Stimulated activated memory B cell treated with anti-CD40 and anti-IgM and Interleukin-4, amounts not matched to agents 10 μg/mL and 1 μg/mL and 100 μg/mL, for 72 hours (primary cell): ENCODE data around the gene SIDT1.

Experiments
- ATAC-seq: fragments of 150-1000 bp; cut with Tn5 transposase; 2 replicates; pipeline ENCODE4 v1.10.0; 2021
- H3K27ac Mint-ChIP-seq: one replicate; pipeline ENCODE4 v1.8.0; 2022; ENCODE audit warnings: mild to moderate bottlenecking, mixed read lengths
- H3K27me3 Mint-ChIP-seq: one replicate; pipeline ENCODE4 v1.8.0; 2022; ENCODE audit warnings: mixed read lengths
- H3K36me3 Mint-ChIP-seq: one replicate; pipeline ENCODE4 v1.8.0; 2022; ENCODE audit warnings: mixed read lengths
- H3K4me1 Mint-ChIP-seq: one replicate; pipeline ENCODE4 v1.8.0; 2022; ENCODE audit warnings: mixed read lengths
- H3K4me3 Mint-ChIP-seq: one replicate; pipeline ENCODE4 v1.8.0; 2022; ENCODE audit warnings: mild to moderate bottlenecking, moderate library complexity, mixed read lengths
- H3K9me3 Mint-ChIP-seq: one replicate; pipeline ENCODE4 v1.8.0; 2022; ENCODE audit warnings: mixed read lengths

SIDT1 gene

DNA sequence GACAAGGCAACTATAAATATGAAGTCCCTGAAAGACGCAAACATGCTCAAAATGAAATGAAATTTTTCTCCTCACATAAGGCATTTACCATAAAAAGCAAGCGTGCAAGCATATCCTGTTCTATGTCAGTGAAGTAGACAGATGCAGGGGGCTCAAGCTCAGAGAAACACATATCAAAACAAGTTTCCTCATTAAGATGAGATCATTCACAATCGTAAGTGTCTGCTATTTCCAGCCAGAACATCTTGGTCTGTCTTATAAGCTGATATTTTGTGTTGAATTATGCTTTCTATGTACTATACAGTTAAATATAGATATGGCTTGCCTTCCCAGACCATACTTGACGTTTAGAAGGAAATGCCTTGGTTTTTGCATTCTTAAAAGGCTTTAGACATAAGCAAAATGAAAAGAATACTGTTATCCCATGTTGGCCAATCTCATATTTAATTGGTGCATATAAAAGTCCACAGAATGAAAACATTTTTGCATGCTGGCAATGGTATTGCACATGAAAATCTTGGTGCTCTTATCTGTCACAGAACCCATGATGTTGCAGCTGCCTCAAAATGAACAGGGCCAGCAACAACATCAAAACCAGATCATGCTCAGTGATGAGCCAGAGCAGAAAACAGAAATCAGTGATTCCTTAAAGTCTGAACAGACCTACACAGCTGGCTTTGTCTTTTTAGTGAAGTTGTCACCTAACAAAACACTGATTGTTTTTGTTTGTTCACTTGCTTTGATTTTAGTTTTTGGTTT lies 65.4 kb downstream of the SIDT1 start:
- ATAC-seq, result no peak
- Mint-ChIP-seq H3K27me3 (no peaks in the 10 kb centered on the region), H3K9me3 (no peaks in the 10 kb centered on the region), H3K4me1 (no peaks in the 10 kb centered on the region), H3K36me3 (peaks cover 28% of the 10 kb centered on the region), H3K4me3 (no peak overlapping the region), H3K27ac (no peak overlapping the region)

DNA sequence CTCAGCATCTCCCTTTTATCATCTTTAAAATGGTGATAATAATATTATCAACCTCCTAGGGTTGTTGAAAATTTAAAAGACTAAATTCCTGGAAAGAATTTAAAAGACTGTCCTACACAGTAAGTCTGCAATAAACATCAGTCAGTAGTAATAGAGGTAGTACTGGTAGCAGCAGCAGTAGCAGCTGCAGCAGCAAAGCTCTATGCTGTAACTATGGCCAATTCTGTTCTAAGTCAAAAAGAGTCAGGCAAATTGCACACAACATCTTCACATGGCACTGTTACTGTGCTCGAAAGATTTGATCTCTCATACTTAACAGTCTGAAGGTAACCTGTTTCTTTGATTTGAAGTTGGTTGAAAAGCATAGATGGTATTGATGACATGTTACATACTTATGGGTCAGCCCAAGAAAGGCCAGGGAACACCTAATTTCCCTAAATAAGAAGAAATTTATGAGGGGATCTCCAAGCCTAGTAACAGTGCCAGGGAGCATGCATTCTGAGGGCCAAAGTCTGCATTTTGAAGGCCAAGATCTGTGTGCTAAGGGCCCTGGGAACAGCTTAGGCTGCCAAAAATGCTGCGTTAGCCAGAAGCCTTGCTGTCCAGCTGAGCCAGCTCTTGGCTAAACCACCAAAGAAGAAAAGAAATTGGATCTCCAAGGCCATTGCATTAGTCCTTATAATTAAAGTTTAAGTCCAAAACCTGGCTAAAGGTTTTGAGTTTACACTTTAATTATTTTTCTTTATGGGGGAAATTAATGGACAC lies 68.2 kb downstream of the SIDT1 start:
- Mint-ChIP-seq H3K27me3 (no peaks in the 10 kb centered on the region), H3K27ac (no peak overlapping the region), H3K36me3 (peaks cover 32% of the 10 kb centered on the region), H3K9me3 (no peaks in the 10 kb centered on the region), H3K4me1 (peaks cover 2% of the 10 kb centered on the region), H3K4me3 (no peak overlapping the region)
- ATAC-seq, result no peak

DNA sequence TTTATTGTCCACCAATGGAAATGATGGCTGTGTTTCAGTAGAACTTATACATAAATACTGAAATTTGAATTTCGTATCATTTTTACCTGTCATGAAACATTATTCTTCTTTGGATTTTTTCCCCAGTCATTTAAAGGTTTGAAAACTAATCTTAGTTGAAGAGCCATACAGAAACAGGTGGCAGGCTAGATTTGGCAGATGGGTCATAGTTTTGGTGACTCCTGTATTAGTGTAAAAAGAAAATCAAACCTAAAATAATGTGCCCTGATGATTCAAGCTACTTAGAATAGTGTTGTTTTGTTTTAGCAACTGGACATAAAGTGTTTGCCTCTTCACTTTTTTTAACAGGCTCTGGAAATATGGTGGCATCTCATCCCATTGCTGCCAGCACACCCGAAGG lies 68.9 kb downstream of the SIDT1 start:
- Mint-ChIP-seq H3K4me3 (no peak overlapping the region), H3K27ac (no peak overlapping the region), H3K36me3 (peaks cover 26% of the 10 kb centered on the region), H3K4me1 (peaks cover 7% of the 10 kb centered on the region), H3K27me3 (no peaks in the 10 kb centered on the region), H3K9me3 (no peaks in the 10 kb centered on the region)
- no peak for ATAC-seq

DNA sequence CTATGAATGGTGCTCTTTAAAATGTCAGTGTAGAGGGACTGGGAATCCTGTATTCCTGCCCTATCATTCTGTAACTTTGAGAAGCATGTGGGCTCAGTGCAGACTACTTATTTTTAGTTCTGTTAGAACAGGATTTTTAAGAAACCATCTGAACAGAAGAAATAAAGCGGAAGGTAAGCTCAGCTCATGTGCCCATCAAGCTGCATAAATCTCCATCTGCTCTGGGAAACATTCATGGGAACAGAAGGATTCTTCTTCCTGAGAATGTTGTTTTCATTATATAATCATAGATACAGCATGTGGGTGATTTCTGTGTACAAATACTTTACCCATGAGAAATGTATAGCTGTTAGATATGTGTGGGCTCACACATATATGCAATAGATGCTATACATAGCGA lies 69.9 kb downstream of the SIDT1 start:
- H3K4me3 Mint-ChIP-seq, result no peak overlapping the region
- no peak overlapping the region for H3K27ac Mint-ChIP-seq
- ATAC-seq, result no peak

DNA sequence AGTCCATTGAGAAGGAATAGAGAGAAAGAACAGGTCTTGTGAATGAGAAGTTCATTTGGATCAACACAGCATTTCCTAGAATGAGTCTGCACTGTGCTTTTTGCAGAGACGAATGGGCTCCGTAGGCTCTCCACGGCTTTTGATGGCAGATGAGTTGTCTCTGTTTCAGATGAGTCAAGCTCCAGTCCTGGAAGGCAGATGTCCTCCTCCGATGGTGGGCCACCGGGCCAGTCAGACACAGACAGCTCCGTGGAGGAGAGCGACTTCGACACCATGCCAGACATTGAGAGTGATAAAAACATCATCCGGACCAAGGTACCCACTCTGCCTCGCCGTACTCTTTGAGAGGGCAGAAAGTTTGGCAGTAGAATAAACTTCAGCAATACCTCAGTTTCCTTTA lies 70.5 kb downstream of the SIDT1 start:
- Mint-ChIP-seq H3K27ac (no peak overlapping the region), H3K27me3 (no peaks in the 10 kb centered on the region), H3K4me3 (no peak overlapping the region), H3K9me3 (no peaks in the 10 kb centered on the region), H3K36me3 (peaks cover 24% of the 10 kb centered on the region), H3K4me1 (peaks cover 21% of the 10 kb centered on the region)
- ATAC-seq, result no peak

More for the DNA sequence above, 69.9 kb downstream of the SIDT1 start:
- Mint-ChIP-seq H3K9me3 (no peaks in the 10 kb centered on the region), H3K27me3 (no peaks in the 10 kb centered on the region), H3K36me3 (peaks cover 23% of the 10 kb centered on the region), H3K4me1 (peaks cover 15% of the 10 kb centered on the region)

DNA sequence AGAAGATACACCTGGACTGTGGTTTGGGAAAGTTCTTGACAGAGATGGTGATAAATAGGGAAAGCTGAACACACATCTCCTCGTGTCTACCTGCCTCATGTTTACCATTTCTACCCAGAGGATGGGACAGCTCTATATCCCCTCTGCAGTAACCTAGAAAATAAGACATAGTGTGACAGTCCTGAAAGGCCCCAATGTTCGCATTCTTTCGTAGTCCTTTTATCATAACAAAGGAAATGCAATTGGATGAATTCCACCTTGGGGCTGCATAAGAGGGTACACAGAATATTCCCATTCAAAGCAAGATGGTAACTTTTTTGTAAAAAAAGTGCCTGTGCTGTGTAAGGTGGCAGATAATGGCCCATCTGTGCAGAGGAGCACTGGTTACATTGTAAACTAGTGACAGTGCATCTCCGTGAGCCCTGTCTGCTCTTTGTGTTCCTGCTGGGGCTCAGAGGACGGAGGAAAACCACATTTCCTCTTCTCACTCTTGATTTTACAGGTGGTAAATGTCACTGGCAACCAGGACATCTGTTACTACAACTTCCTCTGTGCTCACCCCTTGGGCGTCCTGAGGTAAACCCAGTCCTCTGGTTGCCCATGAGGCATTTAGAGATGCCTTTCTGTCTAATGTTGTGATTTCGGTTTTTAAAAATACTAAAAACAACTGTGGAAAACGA lies 74.3 kb downstream of the SIDT1 start:
- Mint-ChIP-seq H3K27ac (peak overlapping the region; percentile 92), H3K9me3 (no peaks in the 10 kb centered on the region), H3K27me3 (no peaks in the 10 kb centered on the region), H3K4me3 (peak overlapping the region; percentile 59), H3K4me1 (peaks cover 26% of the 10 kb centered on the region), H3K36me3 (peaks cover 60% of the 10 kb centered on the region)
- peak; percentile 99 for ATAC-seq

DNA sequence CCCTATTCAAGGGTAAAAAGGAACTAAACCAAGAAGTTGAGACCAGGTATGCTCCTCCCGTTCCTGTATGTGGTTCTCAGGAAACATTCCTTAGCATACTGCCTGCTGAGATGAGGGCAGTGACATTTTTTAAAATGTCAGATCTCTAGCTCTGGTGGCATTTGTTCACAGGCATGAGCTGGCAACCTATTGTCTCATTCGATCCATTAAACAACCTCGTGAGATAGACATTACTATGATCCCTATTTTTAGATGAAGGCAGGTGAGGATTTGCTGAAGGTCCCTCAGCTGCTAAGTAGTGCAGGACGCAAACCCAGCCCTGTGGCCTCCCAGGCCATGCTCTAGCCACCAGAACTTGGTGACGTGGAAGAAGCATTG lies 74.9 kb downstream of the SIDT1 start:
- Mint-ChIP-seq H3K9me3 (no peaks in the 10 kb centered on the region), H3K27me3 (no peaks in the 10 kb centered on the region), H3K27ac (peak overlapping the region; percentile 92), H3K4me3 (peak overlapping the region; percentile 59), H3K4me1 (peaks cover 26% of the 10 kb centered on the region), H3K36me3 (peaks cover 65% of the 10 kb centered on the region)
- peak; percentile 77 for ATAC-seq

DNA sequence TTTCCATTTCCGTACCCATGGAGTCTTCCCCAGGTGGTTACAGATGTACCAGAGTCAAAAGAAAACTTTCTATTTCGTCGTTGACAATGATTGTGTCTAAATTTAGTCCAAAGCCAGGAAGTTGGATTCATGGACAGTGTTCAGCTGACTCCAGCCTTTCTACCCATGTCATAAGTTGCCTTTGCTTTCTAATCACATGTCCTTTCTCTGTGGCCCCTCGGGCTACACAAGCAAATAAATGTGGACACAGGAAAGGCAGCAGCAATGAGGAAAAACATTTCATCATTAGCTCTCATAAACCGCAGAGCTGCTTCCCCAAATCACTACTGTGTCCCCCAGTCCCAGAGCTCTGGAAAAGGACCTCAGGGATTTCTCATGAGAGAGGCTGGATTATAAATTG lies 82.0 kb downstream of the SIDT1 start:
- no peaks in the 10 kb centered on the region for H3K9me3 Mint-ChIP-seq
- H3K27me3 Mint-ChIP-seq, result no peaks in the 10 kb centered on the region
- no peak overlapping the region for H3K4me3 Mint-ChIP-seq
- no peak for ATAC-seq
- H3K4me1 Mint-ChIP-seq, result peaks cover 3% of the 10 kb centered on the region
- H3K36me3 Mint-ChIP-seq, result peaks cover 53% of the 10 kb centered on the region
- H3K27ac Mint-ChIP-seq, result no peak overlapping the region

DNA sequence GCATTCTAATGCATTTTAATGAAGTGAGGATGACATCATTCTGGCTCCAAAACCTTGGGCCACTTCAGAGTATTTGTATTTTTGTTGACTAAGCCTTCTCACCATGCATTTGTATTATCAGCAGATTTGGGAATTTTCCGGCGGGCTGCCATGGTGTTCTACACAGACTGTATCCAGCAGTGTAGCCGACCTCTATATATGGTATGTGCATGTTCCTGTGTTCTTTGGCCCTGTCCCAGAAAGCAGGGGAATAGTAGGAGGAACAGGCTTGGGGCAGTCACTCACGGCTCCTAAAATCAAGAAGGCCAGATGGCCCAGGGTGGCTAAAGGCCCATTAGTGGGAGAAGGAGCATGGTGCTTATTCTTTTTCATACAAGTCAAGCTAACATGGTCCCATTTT lies 83.6 kb downstream of the SIDT1 start:
- H3K4me3 Mint-ChIP-seq, result no peak overlapping the region
- H3K9me3 Mint-ChIP-seq, result no peaks in the 10 kb centered on the region
- peaks cover 13% of the 10 kb centered on the region for H3K4me1 Mint-ChIP-seq
- ATAC-seq, result no peak
- no peak overlapping the region for H3K27ac Mint-ChIP-seq
- no peaks in the 10 kb centered on the region for H3K27me3 Mint-ChIP-seq
- H3K36me3 Mint-ChIP-seq, result peaks cover 56% of the 10 kb centered on the region

DNA sequence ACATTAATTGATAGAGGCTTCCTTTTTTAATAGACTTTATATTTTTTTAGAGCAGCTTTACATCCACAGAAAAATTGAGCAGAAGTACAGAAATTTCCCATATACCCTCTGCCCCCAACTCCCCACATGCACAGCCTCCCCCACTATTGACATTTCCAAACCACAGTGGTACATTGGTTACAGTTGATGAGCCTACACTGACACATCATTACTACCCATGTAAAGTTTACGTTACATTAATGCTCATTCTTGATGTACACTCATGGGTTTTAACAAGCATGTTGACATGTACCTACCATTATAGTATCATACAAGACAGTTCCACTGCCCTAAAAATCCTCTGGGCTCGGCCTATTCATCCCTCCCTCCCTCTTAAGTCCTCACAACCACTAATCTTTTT lies 85.4 kb downstream of the SIDT1 start:
- peaks cover 13% of the 10 kb centered on the region for H3K4me1 Mint-ChIP-seq
- no peaks in the 10 kb centered on the region for H3K9me3 Mint-ChIP-seq
- ATAC-seq, result no peak
- H3K27me3 Mint-ChIP-seq, result no peaks in the 10 kb centered on the region
- peaks cover 49% of the 10 kb centered on the region for H3K36me3 Mint-ChIP-seq
- no peak overlapping the region for H3K4me3 Mint-ChIP-seq
- no peak overlapping the region for H3K27ac Mint-ChIP-seq

DNA sequence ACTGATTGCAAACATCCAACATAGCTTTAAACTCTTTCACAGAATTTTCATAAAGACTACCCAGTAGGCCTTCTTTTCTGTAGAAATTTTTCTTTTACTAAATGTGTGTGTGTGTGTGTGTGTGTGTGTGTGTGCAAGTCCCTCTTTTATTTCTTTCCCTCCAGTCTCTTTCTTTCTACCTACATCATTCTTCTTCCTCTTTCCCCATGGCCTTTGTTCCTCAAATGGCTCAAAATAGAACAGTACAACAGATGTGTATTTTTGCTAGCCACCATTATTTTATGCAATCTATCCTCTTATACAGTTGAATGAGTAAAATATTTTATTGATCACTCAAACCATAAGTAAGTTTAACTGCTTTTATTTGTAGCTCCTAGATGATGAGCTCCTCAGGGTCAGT lies 87.7 kb downstream of the SIDT1 start:
- Mint-ChIP-seq H3K4me3 (no peak overlapping the region), H3K36me3 (peaks cover 57% of the 10 kb centered on the region)
- no peak for ATAC-seq

DNA sequence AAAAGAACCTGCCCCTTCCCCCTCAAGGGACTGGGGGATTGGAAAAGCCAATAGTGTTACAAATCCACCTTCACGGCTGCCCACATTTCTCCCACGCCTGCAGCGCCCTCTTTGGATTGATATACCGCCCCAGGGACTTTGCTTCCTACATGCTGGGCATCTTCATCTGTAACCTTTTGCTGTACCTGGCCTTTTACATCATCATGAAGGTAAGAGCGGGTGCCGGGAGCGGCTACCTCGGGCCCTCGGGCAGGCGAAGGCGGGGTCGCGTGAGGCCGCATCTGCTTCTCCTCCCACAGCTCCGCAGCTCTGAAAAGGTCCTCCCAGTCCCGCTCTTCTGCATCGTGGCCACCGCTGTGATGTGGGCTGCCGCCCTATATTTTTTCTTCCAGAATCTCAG lies 91.0 kb downstream of the SIDT1 start:
- no peak for ATAC-seq
- peak overlapping the region; percentile 9 for H3K27ac Mint-ChIP-seq
- no peaks in the 10 kb centered on the region for H3K9me3 Mint-ChIP-seq
- peaks cover 47% of the 10 kb centered on the region for H3K4me1 Mint-ChIP-seq
- H3K27me3 Mint-ChIP-seq, result no peaks in the 10 kb centered on the region
- H3K36me3 Mint-ChIP-seq, result peaks cover 73% of the 10 kb centered on the region
- no peak overlapping the region for H3K4me3 Mint-ChIP-seq

More for the DNA sequence above, 87.7 kb downstream of the SIDT1 start:
- peaks cover 16% of the 10 kb centered on the region for H3K4me1 Mint-ChIP-seq
- no peaks in the 10 kb centered on the region for H3K9me3 Mint-ChIP-seq
- no peaks in the 10 kb centered on the region for H3K27me3 Mint-ChIP-seq
- peak overlapping the region; percentile 20 for H3K27ac Mint-ChIP-seq

DNA sequence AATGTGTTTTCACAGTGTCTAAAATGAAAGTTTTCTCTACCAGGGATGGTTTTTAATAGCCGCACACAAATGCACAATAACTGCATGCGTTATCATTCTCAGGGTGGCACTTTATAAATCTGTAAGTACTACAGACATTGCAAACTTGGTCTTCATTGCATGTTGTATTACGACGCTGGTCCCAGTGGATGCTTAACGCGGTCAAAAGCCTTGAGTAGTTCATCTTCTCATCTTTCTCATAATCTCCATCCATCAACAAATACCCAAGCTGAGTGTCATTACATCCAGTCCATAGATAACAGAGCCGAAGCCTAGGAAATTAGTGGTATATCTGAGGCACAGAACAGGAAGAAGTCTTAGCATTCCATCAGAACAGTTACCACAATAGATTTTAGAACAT lies 91.5 kb downstream of the SIDT1 start:
- Mint-ChIP-seq H3K36me3 (peaks cover 77% of the 10 kb centered on the region), H3K4me1 (peaks cover 47% of the 10 kb centered on the region), H3K27ac (peak overlapping the region; percentile 9), H3K27me3 (no peaks in the 10 kb centered on the region), H3K4me3 (no peak overlapping the region), H3K9me3 (no peaks in the 10 kb centered on the region)
- ATAC-seq, result no peak

DNA sequence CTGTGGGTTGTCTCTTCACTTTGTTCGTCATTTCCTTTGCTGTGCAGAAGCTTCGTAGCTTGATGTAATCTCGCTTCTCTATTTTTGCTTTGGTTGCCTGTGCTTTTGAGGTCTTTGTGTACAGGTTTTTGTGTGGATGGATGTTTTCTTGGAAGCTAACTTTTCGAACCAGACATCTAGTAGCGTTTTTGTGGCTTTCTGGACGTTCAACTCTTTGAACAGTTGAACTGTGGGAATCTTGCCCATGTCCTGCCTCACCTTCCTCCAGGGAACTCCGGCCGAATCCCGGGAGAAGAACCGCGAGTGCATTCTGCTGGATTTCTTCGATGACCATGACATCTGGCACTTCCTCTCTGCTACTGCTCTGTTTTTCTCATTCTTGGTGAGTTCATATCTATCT lies 93.5 kb downstream of the SIDT1 start:
- Mint-ChIP-seq H3K27me3 (no peaks in the 10 kb centered on the region), H3K4me3 (peak overlapping the region; percentile 85), H3K9me3 (no peaks in the 10 kb centered on the region), H3K27ac (peak overlapping the region; percentile 96), H3K4me1 (peaks cover 42% of the 10 kb centered on the region), H3K36me3 (peaks cover 76% of the 10 kb centered on the region)
- ATAC-seq, result peak; percentile 46

DNA sequence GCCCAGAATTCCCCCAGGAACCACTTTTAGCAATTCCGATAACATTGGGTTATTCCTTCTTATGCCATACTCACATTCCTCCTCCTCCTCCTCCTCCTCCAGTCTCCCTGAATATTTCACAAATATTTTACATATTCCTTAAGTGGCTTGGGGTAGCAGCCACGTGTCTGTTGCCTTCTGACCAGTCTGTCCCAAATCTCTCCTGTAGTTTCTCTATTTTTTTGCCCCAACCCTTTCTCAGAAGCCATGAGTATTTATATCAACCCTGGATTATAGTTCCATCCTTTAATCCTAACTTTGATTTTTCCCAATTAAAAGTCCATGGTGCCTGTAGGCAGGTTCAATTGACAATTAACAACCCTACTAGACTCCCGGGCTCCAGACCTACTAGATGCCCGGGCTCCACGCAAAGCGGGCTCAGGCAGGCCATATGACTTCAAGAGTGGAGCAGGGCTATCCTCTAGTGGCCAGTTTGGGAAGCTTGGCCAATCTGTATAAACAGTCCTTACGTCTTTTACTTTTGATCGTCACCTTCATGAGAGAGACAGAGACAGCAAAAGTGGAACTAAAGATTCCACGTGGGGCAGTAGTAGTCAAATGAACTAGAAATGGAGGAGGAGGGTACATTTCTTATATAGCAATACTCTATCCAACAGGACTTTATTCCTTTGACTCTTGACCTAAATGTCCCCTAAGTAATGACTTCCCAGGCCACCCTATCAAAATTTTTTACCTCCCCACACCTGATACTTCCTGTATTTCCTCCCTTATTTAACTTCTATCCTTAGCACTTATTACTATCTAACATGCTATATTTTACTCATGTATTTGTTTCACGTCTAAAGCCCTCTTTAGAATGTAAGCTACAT lies 94.4 kb downstream of the SIDT1 start:
- peak; percentile 94 for ATAC-seq
- Mint-ChIP-seq H3K27me3 (no peaks in the 10 kb centered on the region), H3K4me3 (peak overlapping the region; percentile 85), H3K36me3 (peaks cover 74% of the 10 kb centered on the region), H3K9me3 (no peaks in the 10 kb centered on the region), H3K27ac (peak overlapping the region; percentile 96), H3K4me1 (peaks cover 50% of the 10 kb centered on the region)
